ENCODE data around the gene RRAGD. TPM values are rescaled to one million over a fixed set of nuclear protein-coding genes. Genes with fewer than 3 reads are reported as not detected.

The RRAGD gene
- total RNA-seq, 1 experiment from 2014 or later = 1.3 TPM

- Mint-ChIP-seq H3K27ac (ENCODE audit: unreplicated experiment) (no peak overlapping the region), H3K27me3 (ENCODE audit: unreplicated experiment) (no peaks in the 10 kb centered on the region), H3K4me3 (ENCODE audit: low read depth, unreplicated experiment) (no peak overlapping the region), H3K36me3 (ENCODE audit: insufficient read depth, unreplicated experiment) (no peaks in the 10 kb centered on the region), H3K4me1 (ENCODE audit: low read depth, unreplicated experiment) (no peaks in the 10 kb centered on the region), H3K9me3 (ENCODE audit: low read depth, unreplicated experiment) (no peaks in the 10 kb centered on the region)
- BruUV-seq (replicated peaks) = no TSS peak
- TF ChIP-seq CTCF (IDR thresholded peaks at IDR 0.05; ENCODE audit: unreplicated experiment) = no peak
- intact Hi-C loops (cut with micrococcal nuclease; ENCODE audit: unreplicated experiment) = no loop called here
- CTCF ChIA-PET = no interaction called here
- no peak for DNase-seq
Measured at GRCh38 chr6:89378628-89379027, 33.4 kb downstream of the RRAGD start.

- no peaks in the 10 kb centered on the region for H3K4me1 Mint-ChIP-seq (ENCODE audit: low read depth, unreplicated experiment)
- intact Hi-C loops (cut with micrococcal nuclease; ENCODE audit: unreplicated experiment) = no loop called here
- H3K4me3 Mint-ChIP-seq (ENCODE audit: low read depth, unreplicated experiment) = no peak overlapping the region
- no peaks in the 10 kb centered on the region for H3K36me3 Mint-ChIP-seq (ENCODE audit: insufficient read depth, unreplicated experiment)
- H3K9me3 Mint-ChIP-seq (ENCODE audit: low read depth, unreplicated experiment) = no peaks in the 10 kb centered on the region
- CTCF ChIA-PET = interaction anchor here (0.7 to 1.0 kb wide), 2 partner anchors 10 to 77 kb away, joined by 4 read pairs; no protein-coding TSS in a partner anchor
- peak; percentile 38 for TF ChIP-seq CTCF (IDR thresholded peaks at IDR 0.05; ENCODE audit: unreplicated experiment)
- no TSS peak for BruUV-seq (replicated peaks)
- peak; percentile 88 for DNase-seq
- no peaks in the 10 kb centered on the region for H3K27me3 Mint-ChIP-seq (ENCODE audit: unreplicated experiment)
- H3K27ac Mint-ChIP-seq (ENCODE audit: unreplicated experiment) = no peak overlapping the region
Measured at GRCh38 chr6:89375427-89376267, 36.4 kb downstream of the RRAGD start.

- DNase-seq = no peak
- H3K9me3 Mint-ChIP-seq (ENCODE audit: low read depth, unreplicated experiment) = no peaks in the 10 kb centered on the region
- BruUV-seq (replicated peaks) = no TSS peak
- no peaks in the 10 kb centered on the region for H3K27me3 Mint-ChIP-seq (ENCODE audit: unreplicated experiment)
- CTCF ChIA-PET = interaction anchor here (0.8 to 1.3 kb wide), 7 partner anchors 13 to 292 kb away, joined by 3 to 5 read pairs (median 4); partner anchors contain the start of gene PNRC1
- H3K4me1 Mint-ChIP-seq (ENCODE audit: low read depth, unreplicated experiment) = no peaks in the 10 kb centered on the region
- intact Hi-C loops (cut with micrococcal nuclease; ENCODE audit: unreplicated experiment) = loop anchor here (1.0 kb wide), 1 partner anchor 238 kb away; no protein-coding TSS in a partner anchor
- no peak overlapping the region for H3K27ac Mint-ChIP-seq (ENCODE audit: unreplicated experiment)
- H3K4me3 Mint-ChIP-seq (ENCODE audit: low read depth, unreplicated experiment) = no peak overlapping the region
- TF ChIP-seq CTCF (IDR thresholded peaks at IDR 0.05; ENCODE audit: unreplicated experiment) = no peak
- H3K36me3 Mint-ChIP-seq (ENCODE audit: insufficient read depth, unreplicated experiment) = no peaks in the 10 kb centered on the region
Measured at GRCh38 chr6:89372506-89372901, 39.6 kb downstream of the RRAGD start.

GRCh38 chr6:89371849-89372505, 40.1 kb downstream of the RRAGD start:
- no peaks in the 10 kb centered on the region for H3K9me3 Mint-ChIP-seq (ENCODE audit: low read depth, unreplicated experiment)
- BruUV-seq (replicated peaks) = no TSS peak
- TF ChIP-seq CTCF (IDR thresholded peaks at IDR 0.05; ENCODE audit: unreplicated experiment) = peak; percentile 92
- no peaks in the 10 kb centered on the region for H3K27me3 Mint-ChIP-seq (ENCODE audit: unreplicated experiment)
- intact Hi-C loops (cut with micrococcal nuclease; ENCODE audit: unreplicated experiment) = loop anchor here (1.0 kb wide), 1 partner anchor 238 kb away; no protein-coding TSS in a partner anchor
- no peaks in the 10 kb centered on the region for H3K4me1 Mint-ChIP-seq (ENCODE audit: low read depth, unreplicated experiment)
- DNase-seq = peak; percentile 83
- CTCF ChIA-PET = interaction anchor here (0.7 to 1.3 kb wide), 8 partner anchors 13 to 389 kb away, joined by 3 to 5 read pairs (median 4); partner anchors contain the start of gene PNRC1
- no peak overlapping the region for H3K27ac Mint-ChIP-seq (ENCODE audit: unreplicated experiment)
- no peak overlapping the region for H3K4me3 Mint-ChIP-seq (ENCODE audit: low read depth, unreplicated experiment)
- H3K36me3 Mint-ChIP-seq (ENCODE audit: insufficient read depth, unreplicated experiment) = no peaks in the 10 kb centered on the region

All from Calu3 (cell line).